Activated T-cell treated with anti-CD3 and anti-CD28 coated beads, Interleukin-2, amount 50 U/mL, for 4 hours (primary cell): ENCODE measurements around the gene NRCAM. TPM values are rescaled to one million over a fixed set of nuclear protein-coding genes. Genes with fewer than 3 reads are reported as not detected.
A peak's percentile ranks its signal among the peaks of the same experiment; 100 is the strongest.
"Not testable (repeated sequence)": the region's sequence is repeated elsewhere in the genome, so short reads cannot be mapped to it uniquely, and the experiment has no call there.

Source experiments
- ATAC-seq, 2 donors: fragments of 200-7000 bp; cut with Tn5 transposase; one replicate each; pipeline ENCODE4 v1.10.0; 2021
- DNase-seq: peaks from one replicate; pipeline ENCODE4 v3.0.0-alpha.2; 2020
- H3K27me3 Mint-ChIP-seq: one replicate; pipeline ENCODE4 v1.8.0; 2021; ENCODE audit warnings: low read depth, mixed read lengths
- H3K36me3 Mint-ChIP-seq: one replicate; pipeline ENCODE4 v1.8.0; 2022; ENCODE audit warnings: mixed read lengths; ENCODE audit not compliant: insufficient read depth
- H3K4me1 Mint-ChIP-seq: one replicate; pipeline ENCODE4 v1.8.0; 2021; ENCODE audit warnings: low read depth, mixed read lengths
- H3K4me3 Mint-ChIP-seq: one replicate; pipeline ENCODE4 v1.8.0; 2021; ENCODE audit warnings: mild to moderate bottlenecking, moderate library complexity, mixed read lengths
- H3K9me3 Mint-ChIP-seq: one replicate; pipeline ENCODE4 v1.8.0; 2021; ENCODE audit warnings: mixed read lengths
- total RNA-seq, 3 donors: library from RNA; stranded (reverse); gene quantifications; one replicate each; pipeline ENCODE4 v1.2.1, GENCODE V29; 2021

NRCAM gene
- total RNA-seq = under 1 TPM; 0.53 to 0.73 (median 0.69) TPM

GRCh38 chr7:108455998-108456677 is at the start of gene NRCAM:
NRCAM (minus strand) TSS chr7:108456436; CDS start chr7:108240064, 216,372 bp downstream.
- H3K9me3 Mint-ChIP-seq = no peaks in the 10 kb centered on the region
- H3K36me3 Mint-ChIP-seq = no peaks in the 10 kb centered on the region
- H3K27me3 Mint-ChIP-seq = peaks cover 49% of the 10 kb centered on the region
- ATAC-seq (peak; percentile 54 to 65), DNase-seq (peak; percentile 7)
- peak within 1 kb of the TSS; percentile 62 for H3K4me3 Mint-ChIP-seq
- peaks cover 18% of the 10 kb centered on the region for H3K4me1 Mint-ChIP-seq

- H3K4me1 Mint-ChIP-seq, H3K27me3 Mint-ChIP-seq, H3K4me3 Mint-ChIP-seq, H3K9me3 Mint-ChIP-seq, DNase-seq, ATAC-seq: not testable (repeated sequence)
- H3K36me3 Mint-ChIP-seq = peaks cover 12% of the 10 kb centered on the region
Observed at GRCh38 chr7:108504576-108504975, 48.3 kb upstream of the NRCAM start.

- DNase-seq (no peak), ATAC-seq (no peak)
- H3K36me3 Mint-ChIP-seq = peaks cover 20% of the 10 kb centered on the region
- H3K9me3 Mint-ChIP-seq = no peaks in the 10 kb centered on the region
- H3K4me3 Mint-ChIP-seq = no peak overlapping the region
- H3K27me3 Mint-ChIP-seq = no peaks in the 10 kb centered on the region
- peaks cover 9% of the 10 kb centered on the region for H3K4me1 Mint-ChIP-seq
Observed at GRCh38 chr7:108503112-108504026, 47.1 kb upstream of the NRCAM start.

- Mint-ChIP-seq H3K4me1 (peaks cover 6% of the 10 kb centered on the region), H3K4me3 (no peak overlapping the region), H3K9me3 (no peaks in the 10 kb centered on the region), H3K27me3 (no peaks in the 10 kb centered on the region), H3K36me3 (peaks cover 25% of the 10 kb centered on the region)
- no peak for ATAC-seq
- no peak for DNase-seq
Observed at GRCh38 chr7:108499566-108499965, 43.3 kb upstream of the NRCAM start.

GRCh38 chr7:108498481-108498880 is 42.2 kb upstream of the NRCAM start:
- peaks cover 28% of the 10 kb centered on the region for H3K36me3 Mint-ChIP-seq
- H3K27me3 Mint-ChIP-seq = no peaks in the 10 kb centered on the region
- ATAC-seq = no peak
- DNase-seq = no peak
- H3K4me1 Mint-ChIP-seq = peaks cover 3% of the 10 kb centered on the region
- no peaks in the 10 kb centered on the region for H3K9me3 Mint-ChIP-seq
- H3K4me3 Mint-ChIP-seq = no peak overlapping the region

GRCh38 chr7:108497082-108497725 is 41.0 kb upstream of the NRCAM start:
- H3K9me3 Mint-ChIP-seq = no peaks in the 10 kb centered on the region
- H3K27me3 Mint-ChIP-seq = no peaks in the 10 kb centered on the region
- H3K4me1 Mint-ChIP-seq = peaks cover 2% of the 10 kb centered on the region
- peaks cover 30% of the 10 kb centered on the region for H3K36me3 Mint-ChIP-seq
- ATAC-seq (peak in 1 of 2 donors; percentile 53), DNase-seq (peak; percentile 39)
- no peak overlapping the region for H3K4me3 Mint-ChIP-seq

- ATAC-seq (no peak), DNase-seq (no peak)
- H3K27me3 Mint-ChIP-seq = no peaks in the 10 kb centered on the region
- peaks cover 18% of the 10 kb centered on the region for H3K36me3 Mint-ChIP-seq
- H3K4me3 Mint-ChIP-seq = no peak overlapping the region
- H3K9me3 Mint-ChIP-seq = no peaks in the 10 kb centered on the region
- H3K4me1 Mint-ChIP-seq = no peaks in the 10 kb centered on the region
Observed at GRCh38 chr7:108492742-108493141, 36.5 kb upstream of the NRCAM start.

- no peak overlapping the region for H3K4me3 Mint-ChIP-seq
- no peaks in the 10 kb centered on the region for H3K27me3 Mint-ChIP-seq
- DNase-seq (no peak), ATAC-seq (no peak)
- peaks cover 19% of the 10 kb centered on the region for H3K36me3 Mint-ChIP-seq
- no peaks in the 10 kb centered on the region for H3K4me1 Mint-ChIP-seq
- no peaks in the 10 kb centered on the region for H3K9me3 Mint-ChIP-seq
Observed at GRCh38 chr7:108488768-108489538, 32.7 kb upstream of the NRCAM start.

GRCh38 chr7:108487646-108488045 is 31.4 kb upstream of the NRCAM start:
- no peaks in the 10 kb centered on the region for H3K4me1 Mint-ChIP-seq
- no peaks in the 10 kb centered on the region for H3K27me3 Mint-ChIP-seq
- H3K36me3 Mint-ChIP-seq = peaks cover 16% of the 10 kb centered on the region
- no peak overlapping the region for H3K4me3 Mint-ChIP-seq
- H3K9me3 Mint-ChIP-seq = no peaks in the 10 kb centered on the region
- DNase-seq (no peak), ATAC-seq (no peak)

GRCh38 chr7:108486291-108486966 is 30.2 kb upstream of the NRCAM start:
- Mint-ChIP-seq H3K27me3 (no peaks in the 10 kb centered on the region), H3K9me3 (no peaks in the 10 kb centered on the region), H3K4me3 (no peak overlapping the region), H3K36me3 (peaks cover 23% of the 10 kb centered on the region), H3K4me1 (no peaks in the 10 kb centered on the region)
- no peak for ATAC-seq
- no peak for DNase-seq

GRCh38 chr7:108484137-108484536 is 27.9 kb upstream of the NRCAM start:
- H3K27me3 Mint-ChIP-seq = no peaks in the 10 kb centered on the region
- ATAC-seq (no peak), DNase-seq (no peak)
- no peaks in the 10 kb centered on the region for H3K9me3 Mint-ChIP-seq
- no peaks in the 10 kb centered on the region for H3K4me1 Mint-ChIP-seq
- H3K4me3 Mint-ChIP-seq = no peak overlapping the region
- H3K36me3 Mint-ChIP-seq = peaks cover 24% of the 10 kb centered on the region

- Mint-ChIP-seq H3K4me1 (no peaks in the 10 kb centered on the region), H3K27me3 (no peaks in the 10 kb centered on the region), H3K36me3 (peaks cover 45% of the 10 kb centered on the region), H3K4me3 (no peak overlapping the region), H3K9me3 (no peaks in the 10 kb centered on the region)
- no peak for DNase-seq
- no peak for ATAC-seq
Observed at GRCh38 chr7:108480311-108480710, 24.1 kb upstream of the NRCAM start.

GRCh38 chr7:108479751-108480150 is 23.5 kb upstream of the NRCAM start:
- ATAC-seq (no peak), DNase-seq (no peak)
- H3K4me3 Mint-ChIP-seq = no peak overlapping the region
- peaks cover 41% of the 10 kb centered on the region for H3K36me3 Mint-ChIP-seq
- no peaks in the 10 kb centered on the region for H3K4me1 Mint-ChIP-seq
- H3K27me3 Mint-ChIP-seq = no peaks in the 10 kb centered on the region
- H3K9me3 Mint-ChIP-seq = no peaks in the 10 kb centered on the region
